ENCODE results near the gene NCAM2.

DNA sequence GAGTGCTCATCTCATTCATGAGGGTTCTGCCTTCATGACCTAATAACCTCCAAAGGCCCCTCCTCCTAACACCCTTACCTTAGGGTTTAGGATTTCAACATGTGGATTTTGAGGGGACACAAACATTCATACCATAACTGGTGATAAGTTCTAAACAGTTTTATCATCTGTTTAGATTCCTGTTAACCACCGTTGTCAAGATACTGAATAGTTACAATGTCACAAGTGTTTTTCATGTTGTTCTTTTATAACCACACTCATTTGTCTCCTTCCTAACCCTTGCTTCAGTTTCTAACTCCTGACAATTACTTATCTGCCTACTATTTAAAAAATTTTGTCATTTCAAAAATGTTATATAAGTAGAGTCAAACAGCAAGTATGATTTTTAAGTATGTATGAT lies 86.0 kb downstream of the NCAM2 start:
- TF ChIP-seq, protein P1, sequence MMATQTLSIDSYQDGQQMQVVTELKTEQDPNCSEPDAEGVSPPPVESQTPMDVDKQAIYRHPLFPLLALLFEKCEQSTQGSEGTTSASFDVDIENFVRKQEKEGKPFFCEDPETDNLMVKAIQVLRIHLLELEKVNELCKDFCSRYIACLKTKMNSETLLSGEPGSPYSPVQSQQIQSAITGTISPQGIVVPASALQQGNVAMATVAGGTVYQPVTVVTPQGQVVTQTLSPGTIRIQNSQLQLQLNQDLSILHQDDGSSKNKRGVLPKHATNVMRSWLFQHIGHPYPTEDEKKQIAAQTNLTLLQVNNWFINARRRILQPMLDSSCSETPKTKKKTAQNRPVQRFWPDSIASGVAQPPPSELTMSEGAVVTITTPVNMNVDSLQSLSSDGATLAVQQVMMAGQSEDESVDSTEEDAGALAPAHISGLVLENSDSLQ (IDR thresholded peaks at IDR 0.05), result no peak
- TF ChIP-seq TARDBP (IDR thresholded peaks at IDR 0.05) (no peak), BHLHE40 (IDR thresholded peaks at IDR 0.05; ENCODE audit: borderline replicate concordance) (no peak), NFRKB (IDR thresholded peaks at IDR 0.05) (no peak), SUZ12 (IDR thresholded peaks at IDR 0.05) (no peak)
